ACC112 (cell line): ENCODE results near the gene CCNG2.

Experiments
- H2AFZ ChIP-seq: fragments of 200-600 bp; sonication (generic); one replicate; pipeline ENCODE4 v1.6.0; 2017; ENCODE audit warnings: antibody characterized with exemption, low read length; ENCODE audit not compliant: unreplicated experiment
- H3K27ac ChIP-seq: fragments of 200-600 bp; sonication (generic); 2 replicates; pipeline ENCODE4 v1.5.1; 2014; ENCODE audit warnings: low read depth, mild to moderate bottlenecking, antibody characterized with exemption, low read length, moderate library complexity
- H3K27me3 ChIP-seq: fragments of 200-600 bp; sonication (generic); 2 replicates; pipeline ENCODE4 v1.6.1; 2014; ENCODE audit warnings: mild to moderate bottlenecking, antibody characterized with exemption, low read length, moderate library complexity, mixed read lengths; ENCODE audit not compliant: insufficient read depth
- H3K36me3 ChIP-seq: fragments of 200-600 bp; sonication (generic); 2 replicates; pipeline ENCODE4 v1.6.1; 2016; ENCODE audit warnings: mild to moderate bottlenecking, antibody characterized with exemption, low read length, moderate library complexity, mixed read lengths; ENCODE audit not compliant: insufficient read depth
- H3K4me1 ChIP-seq: fragments of 200-600 bp; sonication (generic); one replicate; pipeline ENCODE4 v1.6.1; 2016; ENCODE audit warnings: low read length, mixed read lengths; ENCODE audit not compliant: insufficient read depth, unreplicated experiment, control insufficient read depth
- H3K4me3 ChIP-seq: fragments of 200-600 bp; sonication (generic); 2 replicates; pipeline ENCODE4 v1.5.1; 2014; ENCODE audit warnings: mild to moderate bottlenecking, low read depth, low read length
- H3K79me2 ChIP-seq: fragments of 200-600 bp; sonication (generic); one replicate; pipeline ENCODE4 v1.6.0; 2016; ENCODE audit warnings: low read length; ENCODE audit not compliant: control insufficient read depth, unreplicated experiment, insufficient read depth

Gene CCNG2

DNA sequence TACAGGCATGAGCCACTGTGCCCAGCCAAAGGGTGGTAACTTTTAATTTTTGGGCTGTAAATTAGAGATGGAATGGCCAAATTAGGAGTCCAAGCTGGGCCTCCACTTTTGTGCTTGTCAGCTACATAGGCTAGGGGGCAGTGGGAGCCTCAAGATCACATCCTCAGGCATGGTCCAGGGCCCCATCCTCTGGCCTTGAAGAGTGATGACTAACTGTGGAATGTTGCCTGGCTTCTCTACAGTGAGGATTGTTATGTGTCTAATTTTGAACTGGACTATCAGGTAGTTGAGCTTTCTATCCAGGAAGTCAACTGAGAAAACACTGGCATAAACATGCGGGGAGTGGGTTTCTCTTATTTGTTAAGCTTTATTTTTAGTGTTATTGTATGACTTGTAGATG, 33.0 kb downstream of the CCNG2 start:
- no peak overlapping the region for H2AFZ ChIP-seq
- no peaks in the 10 kb centered on the region for H3K36me3 ChIP-seq
- H3K27ac ChIP-seq = no peak overlapping the region
- peaks cover 7% of the 10 kb centered on the region for H3K4me1 ChIP-seq
- H3K79me2 ChIP-seq = no peaks in the 10 kb centered on the region
- H3K27me3 ChIP-seq = peaks cover 11% of the 10 kb centered on the region; the same call in 1 of the 2 replicates
- H3K4me3 ChIP-seq = no peak overlapping the region

GRCh38 chr4:77193046-77193445, 36.0 kb downstream of the CCNG2 start:
- H3K79me2 ChIP-seq = no peaks in the 10 kb centered on the region
- H3K36me3 ChIP-seq = no peaks in the 10 kb centered on the region
- H3K4me1 ChIP-seq = peaks cover 7% of the 10 kb centered on the region
- no peak overlapping the region for H3K27ac ChIP-seq
- H3K4me3 ChIP-seq = no peak overlapping the region
- H2AFZ ChIP-seq = no peak overlapping the region
- H3K27me3 ChIP-seq = peaks cover 18% of the 10 kb centered on the region

DNA sequence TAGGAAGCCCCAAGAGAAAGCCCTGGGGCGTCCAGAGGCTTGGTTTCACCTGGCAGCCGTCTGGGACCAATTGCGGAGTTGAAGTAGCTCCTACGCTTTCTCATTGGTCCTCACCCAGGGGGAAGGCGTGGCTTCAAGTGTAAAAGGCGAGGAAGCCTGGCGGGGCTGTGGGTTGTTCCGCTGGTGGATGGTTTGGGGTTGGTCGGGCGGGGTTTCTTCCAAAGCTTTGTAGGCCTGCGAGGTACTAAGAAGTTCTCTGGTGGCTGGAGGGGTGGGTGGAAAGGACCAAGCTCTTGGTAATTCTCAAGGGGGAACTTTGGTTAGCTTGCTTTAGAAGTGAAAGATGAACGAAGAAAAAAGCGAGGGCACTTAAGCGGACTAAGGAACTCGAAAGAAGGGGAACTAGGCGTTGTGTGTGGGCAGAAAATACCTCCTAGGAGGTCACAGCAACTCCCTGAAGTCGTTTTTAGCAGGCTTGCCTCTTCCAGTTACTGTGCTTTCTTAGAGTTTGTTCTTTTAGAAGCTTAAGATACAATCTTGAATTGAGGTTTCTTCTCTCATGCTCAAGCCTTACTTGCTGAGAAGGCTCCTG, 36.6 kb downstream of the CCNG2 start:
- Histone ChIP-seq H3K79me2 (no peaks in the 10 kb centered on the region), H3K27me3 (peaks cover 22% of the 10 kb centered on the region), H3K27ac (no peak overlapping the region), H3K4me3 (no peak overlapping the region), H3K4me1 (peaks cover 7% of the 10 kb centered on the region), H3K36me3 (no peaks in the 10 kb centered on the region), H2AFZ (no peak overlapping the region)

- Histone ChIP-seq H3K79me2 (no peaks in the 10 kb centered on the region), H3K4me3 (no peak overlapping the region), H3K4me1 (peaks cover 7% of the 10 kb centered on the region), H2AFZ (no peak overlapping the region), H3K27ac (no peak overlapping the region), H3K27me3 (peaks cover 28% of the 10 kb centered on the region), H3K36me3 (no peaks in the 10 kb centered on the region)
Observed at GRCh38 chr4:77194366-77194765, 37.4 kb downstream of the CCNG2 start.

DNA sequence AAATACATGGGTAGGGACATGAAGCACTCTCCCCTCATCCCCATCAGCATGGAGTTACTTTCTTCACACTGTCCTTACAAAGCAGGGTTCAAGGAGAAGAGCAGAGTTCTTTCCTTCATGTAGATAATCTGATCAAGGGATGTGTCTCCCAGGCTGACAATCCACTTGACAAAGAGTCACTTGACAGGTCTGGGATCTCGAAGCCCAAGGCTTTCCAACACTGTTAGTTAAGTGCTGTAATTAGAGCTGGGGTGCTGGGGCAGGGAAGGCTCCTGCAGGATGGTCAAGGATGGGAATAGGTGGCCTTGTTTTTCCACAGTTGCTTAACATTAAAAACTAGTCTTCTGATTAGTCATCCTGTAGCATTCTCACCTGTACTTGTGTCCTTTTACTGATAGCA, 38.0 kb downstream of the CCNG2 start:
- no peak overlapping the region for H3K27ac ChIP-seq
- no peak overlapping the region for H3K4me3 ChIP-seq
- no peaks in the 10 kb centered on the region for H3K79me2 ChIP-seq
- H3K27me3 ChIP-seq = peaks cover 32% of the 10 kb centered on the region
- H2AFZ ChIP-seq = no peak overlapping the region
- H3K36me3 ChIP-seq = no peaks in the 10 kb centered on the region
- H3K4me1 ChIP-seq = peaks cover 7% of the 10 kb centered on the region

DNA sequence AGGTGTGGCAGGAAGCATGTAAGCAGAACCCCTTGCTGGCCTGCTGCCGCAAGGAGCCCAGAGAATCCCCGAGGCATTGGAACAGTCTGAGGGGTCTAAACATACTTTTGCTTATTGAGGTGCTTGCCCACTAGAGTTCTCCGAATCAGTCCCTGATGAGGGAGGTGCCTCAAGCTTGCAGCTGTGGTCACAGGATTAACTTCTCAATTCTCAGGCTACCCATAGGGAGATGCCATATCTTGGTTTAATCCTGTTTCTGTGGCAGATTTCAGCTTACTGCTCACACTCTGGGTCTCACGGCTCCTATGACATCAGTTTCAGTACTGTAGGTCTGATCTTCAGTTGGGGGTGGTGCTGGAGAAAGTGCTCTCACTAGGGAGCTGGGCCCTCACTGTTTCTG, 39.9 kb downstream of the CCNG2 start:
- Histone ChIP-seq H3K4me1 (peaks cover 3% of the 10 kb centered on the region), H3K79me2 (no peaks in the 10 kb centered on the region), H2AFZ (no peak overlapping the region), H3K4me3 (no peak overlapping the region), H3K27ac (no peak overlapping the region), H3K27me3 (peaks cover 34% of the 10 kb centered on the region), H3K36me3 (no peaks in the 10 kb centered on the region)

DNA sequence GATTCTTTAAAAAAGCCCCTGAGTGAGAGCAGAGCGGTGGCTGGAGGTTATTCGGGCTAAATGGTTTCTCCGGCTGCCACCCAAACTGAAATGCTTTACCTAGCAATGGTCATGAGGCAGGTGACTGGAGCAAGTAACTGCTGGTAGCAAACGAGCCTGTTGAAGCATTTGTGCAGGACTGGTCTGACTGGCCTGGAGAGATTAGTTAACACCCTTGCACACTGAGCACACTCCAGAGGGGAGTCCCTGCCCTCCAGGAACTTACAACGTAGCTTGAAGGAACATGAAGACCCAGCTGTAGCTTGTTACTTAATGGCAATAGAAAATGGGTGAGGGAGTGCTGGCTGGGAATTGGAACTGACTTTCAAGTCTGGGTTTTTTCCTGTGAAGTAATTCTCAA, 40.4 kb downstream of the CCNG2 start:
- H3K4me3 ChIP-seq = no peak overlapping the region
- no peaks in the 10 kb centered on the region for H3K79me2 ChIP-seq
- peaks cover 34% of the 10 kb centered on the region for H3K27me3 ChIP-seq
- no peak overlapping the region for H3K27ac ChIP-seq
- H3K36me3 ChIP-seq = no peaks in the 10 kb centered on the region
- H2AFZ ChIP-seq = no peak overlapping the region
- no peaks in the 10 kb centered on the region for H3K4me1 ChIP-seq

DNA sequence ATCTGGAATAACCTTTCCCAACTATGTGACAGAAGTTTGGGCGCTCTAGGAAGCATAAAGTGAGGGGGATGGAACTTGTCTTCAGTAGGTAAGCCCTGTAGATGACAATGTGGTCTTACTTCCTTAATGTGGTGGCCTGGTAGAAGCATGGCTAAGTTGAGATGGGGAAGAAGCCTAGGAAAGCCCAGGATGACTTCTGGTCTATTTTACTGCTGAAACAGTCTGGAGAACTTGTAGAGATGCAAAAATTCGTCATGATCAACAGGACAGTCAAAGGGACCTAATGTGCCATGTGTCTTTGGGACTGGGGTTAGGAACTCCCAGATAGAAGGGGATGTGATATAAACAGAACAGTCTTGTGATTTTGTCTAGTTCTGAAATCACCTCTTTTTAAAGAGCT, 40.8 kb downstream of the CCNG2 start:
- Histone ChIP-seq H3K79me2 (no peaks in the 10 kb centered on the region), H3K4me3 (no peak overlapping the region), H3K27ac (no peak overlapping the region), H2AFZ (no peak overlapping the region), H3K36me3 (no peaks in the 10 kb centered on the region), H3K27me3 (peaks cover 34% of the 10 kb centered on the region), H3K4me1 (no peaks in the 10 kb centered on the region)

DNA sequence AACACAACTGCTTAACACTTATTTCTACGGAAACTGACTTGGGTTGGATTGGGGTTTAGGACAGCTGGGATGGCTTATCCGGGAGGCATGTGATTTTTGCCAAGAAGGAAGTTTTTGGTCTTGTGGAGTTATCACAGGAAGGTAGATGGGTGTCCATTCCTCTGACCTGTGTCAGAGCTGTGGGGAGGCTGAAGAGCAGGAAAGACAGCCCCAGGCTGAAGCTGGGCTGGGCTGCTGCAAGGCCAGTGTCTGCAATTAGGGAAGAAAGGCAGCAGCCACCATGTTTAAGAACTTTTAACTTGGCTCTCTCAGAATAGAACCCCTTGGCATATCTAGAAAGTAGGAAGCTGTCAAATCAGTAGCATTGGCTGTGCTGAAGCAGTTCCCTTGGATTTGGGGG, 42.3 kb downstream of the CCNG2 start:
- no peaks in the 10 kb centered on the region for H3K79me2 ChIP-seq
- no peak overlapping the region for H2AFZ ChIP-seq
- no peak overlapping the region for H3K4me3 ChIP-seq
- no peak overlapping the region for H3K27ac ChIP-seq
- H3K36me3 ChIP-seq = no peaks in the 10 kb centered on the region
- H3K27me3 ChIP-seq = peaks cover 29% of the 10 kb centered on the region
- no peaks in the 10 kb centered on the region for H3K4me1 ChIP-seq

- Histone ChIP-seq H3K4me3 (no peak overlapping the region), H3K27ac (no peak overlapping the region), H3K79me2 (no peaks in the 10 kb centered on the region), H3K27me3 (peaks cover 25% of the 10 kb centered on the region), H2AFZ (no peak overlapping the region), H3K36me3 (no peaks in the 10 kb centered on the region), H3K4me1 (no peaks in the 10 kb centered on the region)
Observed at GRCh38 chr4:77199701-77200100, 42.7 kb downstream of the CCNG2 start.

DNA sequence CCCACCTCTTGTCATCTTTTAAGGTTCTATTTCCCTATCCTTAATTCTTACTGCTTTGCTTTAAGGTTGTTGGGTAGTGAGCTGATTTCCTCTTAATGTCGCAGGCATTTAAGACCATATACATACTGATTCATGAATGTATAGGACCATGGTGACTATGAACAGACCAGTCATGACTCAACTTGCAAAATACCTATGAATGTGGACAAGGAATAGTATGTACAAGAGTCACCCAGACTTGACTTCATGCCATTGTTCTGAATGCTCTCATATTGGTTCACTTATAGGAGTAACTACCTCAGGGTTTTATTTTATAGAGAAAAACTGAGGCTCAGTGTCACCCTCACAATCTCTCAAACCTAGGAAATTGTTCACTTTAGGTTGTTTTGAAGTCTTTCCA, 44.3 kb downstream of the CCNG2 start:
- Histone ChIP-seq H2AFZ (no peak overlapping the region), H3K4me3 (no peak overlapping the region), H3K79me2 (no peaks in the 10 kb centered on the region), H3K27ac (no peak overlapping the region), H3K36me3 (no peaks in the 10 kb centered on the region), H3K4me1 (no peaks in the 10 kb centered on the region), H3K27me3 (peaks cover 22% of the 10 kb centered on the region)
